Peyer's patch (tissue), 4 donors: Measurements from ENCODE around the gene PALD1. TPM values are rescaled to one million over a fixed set of nuclear protein-coding genes. Genes with fewer than 3 reads are reported as not detected.
"Not testable (repeated sequence)": the region's sequence is repeated elsewhere in the genome, so short reads cannot be mapped to it uniquely, and the experiment has no call there.

Experiments
- DNase-seq, 3 donors: peaks; one replicate each; pipeline ENCODE4 v3.0.0-alpha.2; 2017 to 2019
- H3K27ac ChIP-seq, 4 donors: fragments of 200-600 bp; sonication (generic); one replicate each; pipeline ENCODE4 v1.5.1; 2016 to 2019
- H3K27me3 ChIP-seq, 2 donors: fragments of 200-600 bp; sonication (generic); one replicate each; pipeline ENCODE4 v1.5.1; 2019
- H3K36me3 ChIP-seq, 3 donors: fragments of 200-600 bp; sonication (generic); one replicate each; pipeline ENCODE4 v1.5.1; 2016 to 2019
- H3K4me1 ChIP-seq, 4 donors: fragments of 200-600 bp; sonication (generic); one replicate each; pipeline ENCODE4 v1.5.1; 2016 to 2019
- H3K4me3 ChIP-seq, 4 donors: fragments of 200-600 bp; sonication (generic); 1 replicate in 3 of 4; 2 replicates in 1 of 4; pipeline ENCODE4 v1.5.1; 2016 to 2019; ENCODE audit warnings: mild to moderate bottlenecking in 1 of 4
- H3K9me3 ChIP-seq, 4 donors: fragments of 200-600 bp; sonication (generic); one replicate each; pipeline ENCODE4 v1.5.1; 2016 to 2019; ENCODE audit warnings: mild to moderate bottlenecking in 1 of 4
- CTCF ChIP-seq, 6 experiments: fragments of 450-650 bp in 4 of 6; fragments of 200-600 bp in 2 of 6; sonication (generic) in 1 of 6; IDR thresholded peaks; one replicate each; pipeline ENCODE4 v1.5.1; 2017 to 2019; ENCODE audit warnings: antibody characterized with exemption in 6 of 6, mild to moderate bottlenecking in 3 of 6, moderate library complexity in 1 of 6
- POLR2A ChIP-seq, 2 donors: fragments of 450-650 bp; IDR thresholded peaks; one replicate each; pipeline ENCODE4 v1.5.1; 2017; ENCODE audit warnings: antibody characterized with exemption in 2 of 2, mild to moderate bottlenecking in 2 of 2, moderate library complexity in 2 of 2
- total RNA-seq, 4 donors: library from RNA; depleted of rRNA; stranded (reverse); fragments of >200 nt; gene quantifications; one replicate each; pipeline ENCODE4 v1.1.0, GENCODE V29; 2016

The PALD1 gene
- total RNA-seq, 4 donors from 2014 or later: 1.2 to 15.7 (median 3.6) TPM

- no peaks in the 10 kb centered on the region for H3K36me3 ChIP-seq
- H3K27me3 ChIP-seq: no peaks in the 10 kb centered on the region
- no peak overlapping the region for H3K4me3 ChIP-seq
- no peaks in the 10 kb centered on the region for H3K9me3 ChIP-seq
- peaks cover 0 to 19% (median 11%) of the 10 kb centered on the region in 4 donors for H3K4me1 ChIP-seq
- no peak for DNase-seq
- peak overlapping the region; percentile 22 to 69 (median 33) for H3K27ac ChIP-seq
- no peak for TF ChIP-seq CTCF (IDR thresholded peaks at IDR 0.05)
- no peak for TF ChIP-seq POLR2A (IDR thresholded peaks at IDR 0.05)
Observed at GRCh38 chr10:70576803-70577517, 98.4 kb downstream of the PALD1 start.

- DNase-seq: peak in 2 of 3 donors; percentile 57 to 76
- H3K4me1 ChIP-seq: peaks cover 0 to 19% (median 11%) of the 10 kb centered on the region in 4 donors
- TF ChIP-seq CTCF (IDR thresholded peaks at IDR 0.05) (no peak), POLR2A (IDR thresholded peaks at IDR 0.05) (no peak)
- no peaks in the 10 kb centered on the region for H3K27me3 ChIP-seq
- no peak overlapping the region for H3K4me3 ChIP-seq
- no peaks in the 10 kb centered on the region for H3K36me3 ChIP-seq
- no peaks in the 10 kb centered on the region for H3K9me3 ChIP-seq
- peak overlapping the region in 1 of 4 donors; percentile 39 for H3K27ac ChIP-seq
Observed at GRCh38 chr10:70578371-70578947, 99.9 kb downstream of the PALD1 start.

- H3K36me3 ChIP-seq: no peaks in the 10 kb centered on the region
- no peaks in the 10 kb centered on the region for H3K27me3 ChIP-seq
- TF ChIP-seq CTCF (IDR thresholded peaks at IDR 0.05) (no peak), POLR2A (IDR thresholded peaks at IDR 0.05) (no peak)
- H3K9me3 ChIP-seq: no peaks in the 10 kb centered on the region
- H3K27ac ChIP-seq: peak overlapping the region in 1 of 4 donors; percentile 41
- H3K4me1 ChIP-seq: peaks cover 0 to 19% (median 11%) of the 10 kb centered on the region in 4 donors
- no peak overlapping the region for H3K4me3 ChIP-seq
- no peak for DNase-seq
Observed at GRCh38 chr10:70579234-70580002, 100.9 kb downstream of the PALD1 start.

GRCh38 chr10:70581176-70581575, 102.6 kb downstream of the PALD1 start:
- not testable (repeated sequence) for H3K4me3 ChIP-seq, H3K36me3 ChIP-seq, H3K27ac ChIP-seq, DNase-seq, H3K27me3 ChIP-seq, H3K9me3 ChIP-seq
- peaks cover 0 to 15% (median 6%) of the 10 kb centered on the region in 4 donors for H3K4me1 ChIP-seq

- no peaks in the 10 kb centered on the region for H3K36me3 ChIP-seq
- no peaks in the 10 kb centered on the region for H3K9me3 ChIP-seq
- no peaks in the 10 kb centered on the region for H3K27me3 ChIP-seq
- H3K27ac ChIP-seq: no peak overlapping the region
- H3K4me1 ChIP-seq: peaks cover 0 to 8% (median 0%) of the 10 kb centered on the region in 4 donors
- H3K4me3 ChIP-seq: no peak overlapping the region
- peak in 1 of 3 donors; percentile 10 for DNase-seq
- no peak for TF ChIP-seq POLR2A (IDR thresholded peaks at IDR 0.05)
- TF ChIP-seq CTCF (IDR thresholded peaks at IDR 0.05): no peak
Observed at GRCh38 chr10:70582793-70583668, 104.5 kb downstream of the PALD1 start.
